OCI-LY7 (cell line): Measurements from ENCODE around the gene CISH. TPM values are rescaled to one million over a fixed set of nuclear protein-coding genes. Genes with fewer than 3 reads are reported as not detected.

Experiments
- BruUV-seq: library from RNA; stranded (reverse); fragments of 400-500 nt; replicated peaks from 2 replicates; lab custom pipeline; 2021; lab: Mats Ljungman, UMichigan
- CTCF ChIA-PET: fragments of 300-600 bp; sonication (Branson Sonifier 250); formaldehyde crosslinking; loops from one replicate; lab custom pipeline; 2022; ENCODE audit warnings: antibody characterized with exemption; ENCODE audit not compliant: unreplicated experiment; lab: Charles Lee
- POLR2A ChIA-PET: fragments of 300-600 bp; sonication (Branson Sonifier 250); formaldehyde crosslinking; loops from one replicate; lab custom pipeline; 2022; ENCODE audit warnings: antibody characterized with exemption; lab: Charles Lee
- DNase-seq: peaks from one replicate; pipeline ENCODE4 v3.0.0-alpha.2; 2015; ENCODE audit warnings: low spot score
- H2AFZ ChIP-seq: fragments of 200-600 bp; sonication (generic), shearing (Covaris generic); 2 replicates; pipeline ENCODE4 v1.6.1; 2014; ENCODE audit warnings: mild to moderate bottlenecking, antibody characterized with exemption, low read length, moderate library complexity
- H3K27ac ChIP-seq: fragments of 200-600 bp; sonication (generic); 2 replicates; pipeline ENCODE4 v1.5.1; 2014; ENCODE audit warnings: mixed run types, low read depth, mild to moderate bottlenecking, moderate library complexity, low read length, inconsistent platforms; ENCODE audit not compliant: poor library complexity, severe bottlenecking
- H3K36me3 ChIP-seq: fragments of 200-600 bp; sonication (generic); 2 replicates; pipeline ENCODE4 v1.6.1; 2014; ENCODE audit warnings: mild to moderate bottlenecking, antibody characterized with exemption, low read length, moderate library complexity, mixed read lengths; ENCODE audit not compliant: insufficient read depth
- H3K4me1 ChIP-seq: fragments of 200-600 bp; sonication (generic); 2 replicates; pipeline ENCODE4 v1.5.1; 2014; ENCODE audit warnings: mild to moderate bottlenecking, low read length; ENCODE audit not compliant: insufficient read depth, poor library complexity, severe bottlenecking
- H3K4me2 ChIP-seq: fragments of 200-600 bp; sonication (generic); 2 replicates; pipeline ENCODE4 v1.6.1; 2014; ENCODE audit warnings: mild to moderate bottlenecking, low read length
- H3K4me3 ChIP-seq: fragments of 200-600 bp; sonication (generic); 2 replicates; pipeline ENCODE4 v1.5.1; 2014; ENCODE audit warnings: mild to moderate bottlenecking, low read depth, low read length; ENCODE audit not compliant: poor library complexity, severe bottlenecking
- H3K79me2 ChIP-seq: fragments of 200-600 bp; sonication (generic); 2 replicates; pipeline ENCODE4 v1.6.1; 2016; ENCODE audit warnings: low read depth, mild to moderate bottlenecking, low read length, moderate library complexity, mixed read lengths; ENCODE audit not compliant: insufficient read depth
- H3K9me2 ChIP-seq: fragments of 200-600 bp; sonication (generic); 2 replicates; pipeline ENCODE4 v1.6.1; 2016; ENCODE audit warnings: mild to moderate bottlenecking, low read length, mixed read lengths; ENCODE audit not compliant: insufficient read depth
- H3K9me3 ChIP-seq: fragments of 200-600 bp; sonication (generic); 2 replicates; pipeline ENCODE4 v1.6.1; 2014; ENCODE audit warnings: mild to moderate bottlenecking, mixed run types, low read length, mixed read lengths
- H4K20me1 ChIP-seq: fragments of 200-600 bp; sonication (generic); 2 replicates; pipeline ENCODE4 v1.6.1; 2014; ENCODE audit warnings: mild to moderate bottlenecking, antibody characterized with exemption, low read length, moderate library complexity, mixed read lengths; ENCODE audit not compliant: insufficient read depth
- CTCF ChIP-seq: fragments of 200-600 bp; sonication (generic); conservative IDR thresholded peaks from 2 replicates; pipeline ENCODE4 v1.5.1; 2014; ENCODE audit warnings: mild to moderate bottlenecking, antibody characterized with exemption, low read length, moderate library complexity, mixed read lengths
- EZH2phosphoT487 ChIP-seq: fragments of 200-600 bp; sonication (generic); IDR thresholded peaks from 2 replicates; pipeline ENCODE4 v1.6.1; 2018; ENCODE audit warnings: low read depth, borderline replicate concordance, mild to moderate bottlenecking, mixed run types, antibody characterized with exemption, low read length, moderate library complexity, mixed read lengths
- intact Hi-C: fragments of 100-400 bp; cut with micrococcal nuclease; formaldehyde crosslinking; loops from one replicate; pipeline ENCODE4 v1.10.0; 2022; ENCODE audit not compliant: unreplicated experiment
- total RNA-seq, 2 experiments: library from RNA; depleted of rRNA in 1 of 2; stranded (reverse); fragments of >200 nt in 1 of 2; shearing (Covaris generic) in 1 of 2; gene quantifications; 2 replicates each; pipeline ENCODE4 v1.2.3, GENCODE V29; 2014 to 2022

Gene CISH
- total RNA-seq, 2 experiments from 2014 or later = not detected

- Histone ChIP-seq H3K4me1 (no peaks in the 10 kb centered on the region), H3K36me3 (no peaks in the 10 kb centered on the region), H3K9me3 (no peaks in the 10 kb centered on the region), H3K27ac (no peak overlapping the region), H3K79me2 (no peaks in the 10 kb centered on the region), H2AFZ (no peak overlapping the region), H4K20me1 (no peaks in the 10 kb centered on the region), H3K4me3 (no peak overlapping the region), H3K4me2 (no peak overlapping the region), H3K9me2 (no peaks in the 10 kb centered on the region)
- TF ChIP-seq EZH2phosphoT487 (no peak), CTCF (peak; percentile 77)
- no TSS peak for BruUV-seq
- CTCF ChIA-PET = interaction anchor here (0.6 to 1.9 kb wide), 4 partner anchors 21 to 62 kb away, joined by 3 to 21 read pairs (median 4); partner anchors contain the start of gene MAPKAPK3
- POLR2A ChIA-PET = no interaction called here
- DNase-seq = peak; percentile 57
- intact Hi-C loops = loop anchor here (1.0 kb wide), 1 partner anchor 36 kb away; no protein-coding TSS in a partner anchor
Observed at GRCh38 chr3:50652709-50653108, 41.1 kb upstream of the CISH start.

GRCh38 chr3:50651920-50652529, 40.5 kb upstream of the CISH start:
- POLR2A ChIA-PET = interaction anchor here (0.7 to 0.9 kb wide), 3 partner anchors 11 to 89 kb away, joined by 3 to 4 read pairs (median 4); no protein-coding TSS in a partner anchor
- no peak overlapping the region for H3K4me3 ChIP-seq
- H3K36me3 ChIP-seq = no peaks in the 10 kb centered on the region
- DNase-seq = no peak
- H3K79me2 ChIP-seq = no peaks in the 10 kb centered on the region
- no TSS peak for BruUV-seq
- no peaks in the 10 kb centered on the region for H3K9me3 ChIP-seq
- H4K20me1 ChIP-seq = no peaks in the 10 kb centered on the region
- no peak overlapping the region for H2AFZ ChIP-seq
- CTCF ChIA-PET = interaction anchor here (1.0 to 1.9 kb wide), 4 partner anchors 21 to 61 kb away, joined by 3 to 21 read pairs (median 4); partner anchors contain the start of gene MAPKAPK3
- no peaks in the 10 kb centered on the region for H3K9me2 ChIP-seq
- no peak overlapping the region for H3K4me2 ChIP-seq
- intact Hi-C loops = loop anchor here (1.0 kb wide), 1 partner anchor 36 kb away; no protein-coding TSS in a partner anchor
- no peak for TF ChIP-seq CTCF
- no peak for TF ChIP-seq EZH2phosphoT487
- H3K4me1 ChIP-seq = no peaks in the 10 kb centered on the region
- H3K27ac ChIP-seq = no peak overlapping the region

GRCh38 chr3:50651445-50651844, 39.9 kb upstream of the CISH start:
- POLR2A ChIA-PET = interaction anchor here (0.7 to 0.9 kb wide), 3 partner anchors 10 to 88 kb away, joined by 3 to 4 read pairs (median 4); no protein-coding TSS in a partner anchor
- intact Hi-C loops = no loop called here
- TF ChIP-seq EZH2phosphoT487 (no peak), CTCF (no peak)
- Histone ChIP-seq H3K27ac (no peak overlapping the region), H3K36me3 (no peaks in the 10 kb centered on the region), H3K4me1 (no peaks in the 10 kb centered on the region), H3K4me3 (no peak overlapping the region), H3K9me3 (no peaks in the 10 kb centered on the region), H4K20me1 (no peaks in the 10 kb centered on the region), H2AFZ (no peak overlapping the region), H3K79me2 (no peaks in the 10 kb centered on the region), H3K4me2 (no peak overlapping the region), H3K9me2 (no peaks in the 10 kb centered on the region)
- CTCF ChIA-PET = interaction anchor here (1.1 kb wide), 1 partner anchor 35 kb away, joined by 3 read pairs; the partner anchor contains the start of gene MAPKAPK3
- no TSS peak for BruUV-seq
- DNase-seq = no peak
